CD4-positive, alpha-beta T cell treated with Interferon gamma for 1 hour (primary cell): ENCODE results near the gene PJVK.
"Not testable (repeated sequence)": the region's sequence is repeated elsewhere in the genome, so short reads cannot be mapped to it uniquely, and the experiment has no call there.

ENCODE experiments used
- DNase-seq: peaks from one replicate; pipeline ENCODE4 v3.0.0-alpha.2; 2020

PJVK gene

DNA sequence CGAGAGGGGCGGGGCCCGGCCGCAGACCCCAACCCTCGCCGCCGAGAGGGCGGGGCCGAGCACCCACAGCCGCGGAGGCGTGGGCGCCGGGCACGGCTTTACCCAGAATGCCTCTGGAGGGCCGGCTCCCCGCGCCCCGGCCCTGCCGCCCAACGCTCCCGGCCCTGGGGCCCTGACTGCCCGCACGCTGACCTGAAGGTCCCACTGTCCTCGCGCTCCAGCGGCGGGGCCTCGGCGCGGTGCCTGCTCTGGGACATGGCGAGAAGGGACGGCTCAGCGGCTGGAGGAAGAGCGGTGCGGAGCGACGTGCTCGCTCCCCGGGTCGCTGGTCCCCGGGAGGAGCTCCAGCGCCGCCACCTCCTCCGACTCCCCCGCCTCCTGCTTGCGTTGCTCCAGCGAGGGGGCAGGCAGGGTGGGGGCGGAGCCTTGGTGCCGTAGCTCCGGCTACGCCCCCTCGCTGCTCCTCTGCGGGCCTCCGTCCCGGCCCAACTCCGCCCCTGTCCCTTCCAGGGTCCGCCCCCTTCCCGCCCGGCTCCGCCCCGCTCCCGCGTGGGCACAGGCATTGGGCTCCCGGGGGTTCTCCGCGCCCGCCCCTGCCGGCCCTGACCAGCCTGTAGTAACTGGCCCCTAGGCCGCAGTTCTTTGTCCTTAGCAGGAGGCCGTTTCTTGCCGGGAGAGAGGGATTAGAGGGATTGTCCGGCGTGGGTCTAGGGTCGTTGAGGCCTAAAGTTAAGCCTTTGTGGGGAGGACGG is at the start of gene PJVK, which contains the start of gene PRKRA:
PJVK (plus strand) TSS at position 605 of the 752 bp plus-strand sequence. CDS start 2,032 bp downstream, outside the sequence.
PRKRA (minus strand) TSS at position 402 of the 752 bp plus-strand sequence; CDS start at position 257, 145 bp downstream.
- peak; percentile 95 for DNase-seq

GRCh38 chr2:178401994-178402437 is 49.2 kb upstream of the PJVK start:
- DNase-seq, result no peak

- no peak for DNase-seq
Observed at GRCh38 chr2:178403671-178404306, 47.4 kb upstream of the PJVK start.

DNA sequence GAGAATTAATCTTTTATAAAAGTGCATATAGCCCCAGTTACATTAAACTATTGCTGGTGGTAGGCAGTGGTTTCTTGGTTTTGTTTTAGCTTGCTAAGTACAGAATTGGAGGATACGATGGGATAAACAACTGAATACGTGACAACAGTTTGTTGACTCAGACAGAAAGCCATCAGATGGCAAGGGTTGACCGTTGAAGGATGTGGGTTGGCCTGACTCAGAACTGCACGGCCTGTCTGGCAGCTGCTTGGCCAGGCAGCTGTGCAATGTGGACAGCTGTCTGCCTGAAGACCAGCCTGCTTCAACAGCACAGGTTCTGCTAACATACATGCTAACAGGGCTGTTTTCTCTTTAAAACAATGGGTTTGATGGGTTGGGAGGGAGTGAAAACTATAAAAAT is 46.8 kb upstream of the PJVK start:
- no peak for DNase-seq

GRCh38 chr2:178409261-178409660 is 41.9 kb upstream of the PJVK start:
- no peak for DNase-seq

GRCh38 chr2:178412047-178412446 is 39.1 kb upstream of the PJVK start:
- DNase-seq, result no peak

- not testable (repeated sequence) for DNase-seq
Observed at GRCh38 chr2:178412453-178412852, 38.7 kb upstream of the PJVK start.

DNA sequence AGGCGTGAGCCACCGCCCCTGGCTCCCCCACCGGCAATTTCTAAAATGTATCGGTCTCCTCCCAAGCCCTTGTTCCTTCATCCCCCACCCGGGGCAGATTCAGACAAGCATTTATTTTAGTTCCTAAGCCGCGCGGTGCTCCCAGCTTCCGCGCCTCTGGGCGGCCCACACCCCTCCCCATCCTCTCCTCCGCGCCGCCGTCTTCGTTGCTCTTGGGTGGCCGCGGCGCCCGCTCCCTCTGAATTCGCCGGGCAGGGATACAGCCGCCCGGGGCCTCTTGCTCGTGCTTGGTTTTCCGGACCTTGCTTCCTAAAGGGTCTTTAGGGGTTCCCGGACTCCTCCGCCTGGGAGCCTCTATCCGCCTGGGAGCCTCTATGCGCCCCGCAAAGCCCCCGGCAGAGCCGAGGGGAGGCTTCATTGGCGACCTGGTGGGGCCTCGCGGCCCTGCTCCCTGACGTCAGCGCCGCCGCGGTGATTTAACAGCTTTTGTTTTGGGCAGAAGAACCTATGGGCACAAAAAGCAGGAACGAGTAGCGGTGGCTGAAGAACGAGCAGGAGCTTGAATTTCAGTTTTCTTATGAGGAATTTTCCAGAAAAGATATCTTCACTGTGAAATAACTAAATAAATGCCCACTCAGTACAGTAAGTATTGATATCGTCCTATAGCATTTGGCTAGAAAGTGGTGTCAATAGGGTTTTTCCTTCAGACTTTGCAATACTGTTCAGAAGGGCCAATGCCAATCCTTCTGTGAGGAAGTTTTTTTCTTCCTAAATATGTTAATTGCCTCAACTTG is 37.5 kb upstream of the PJVK start:
- peak; percentile 72 for DNase-seq

DNA sequence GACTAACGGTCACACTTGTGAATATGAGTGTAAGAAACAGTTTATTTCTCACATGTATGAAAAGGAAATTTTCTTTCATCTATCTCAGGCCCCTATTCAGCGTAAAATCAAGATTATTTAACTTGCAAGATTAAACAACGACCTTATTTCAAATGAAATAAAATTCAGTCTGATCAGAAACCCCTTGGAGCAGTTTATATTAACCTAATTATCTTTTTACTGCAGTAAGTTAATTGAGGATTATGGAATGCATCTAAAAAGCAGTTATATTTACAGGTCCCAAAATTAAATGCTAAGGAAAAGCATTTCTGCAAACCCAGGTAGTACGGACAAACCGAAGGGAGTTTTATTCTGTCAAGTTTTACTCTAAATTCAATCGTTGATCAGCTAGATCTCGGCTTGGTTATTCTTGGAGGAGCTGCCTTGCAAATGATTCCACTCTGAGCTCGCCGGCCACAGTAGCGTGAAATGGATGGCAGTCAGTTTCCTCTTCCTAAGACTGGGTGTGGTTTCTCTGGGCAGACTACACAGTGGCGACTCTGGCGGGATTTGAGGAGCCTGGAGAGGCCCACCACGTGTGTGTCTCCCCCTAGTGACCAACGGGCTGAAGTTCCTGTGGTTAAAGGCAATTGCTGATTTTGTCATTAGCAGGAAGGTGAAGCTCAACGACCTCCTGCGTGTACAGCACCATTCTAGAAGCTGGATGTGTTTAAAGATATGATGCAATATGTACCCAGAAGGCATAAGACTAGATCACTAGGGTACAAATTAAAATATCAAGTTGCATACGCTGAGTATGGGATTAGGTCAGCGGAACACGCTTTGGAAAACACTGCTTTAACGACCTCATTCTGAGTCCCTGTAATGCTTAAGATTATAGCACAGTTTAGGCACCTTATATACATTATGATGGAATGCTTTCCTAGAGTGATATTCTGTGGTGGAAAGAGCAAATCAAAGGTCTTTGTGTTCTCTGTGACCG is 36.6 kb upstream of the PJVK start:
- DNase-seq, result peak; percentile 81

GRCh38 chr2:178415979-178416378 is 35.2 kb upstream of the PJVK start:
- no peak for DNase-seq

- DNase-seq, result no peak
Observed at GRCh38 chr2:178417916-178418315, 33.3 kb upstream of the PJVK start.

GRCh38 chr2:178418426-178418825 is 32.8 kb upstream of the PJVK start:
- no peak for DNase-seq

GRCh38 chr2:178419123-178419522 is 32.1 kb upstream of the PJVK start:
- DNase-seq, result no peak

DNA sequence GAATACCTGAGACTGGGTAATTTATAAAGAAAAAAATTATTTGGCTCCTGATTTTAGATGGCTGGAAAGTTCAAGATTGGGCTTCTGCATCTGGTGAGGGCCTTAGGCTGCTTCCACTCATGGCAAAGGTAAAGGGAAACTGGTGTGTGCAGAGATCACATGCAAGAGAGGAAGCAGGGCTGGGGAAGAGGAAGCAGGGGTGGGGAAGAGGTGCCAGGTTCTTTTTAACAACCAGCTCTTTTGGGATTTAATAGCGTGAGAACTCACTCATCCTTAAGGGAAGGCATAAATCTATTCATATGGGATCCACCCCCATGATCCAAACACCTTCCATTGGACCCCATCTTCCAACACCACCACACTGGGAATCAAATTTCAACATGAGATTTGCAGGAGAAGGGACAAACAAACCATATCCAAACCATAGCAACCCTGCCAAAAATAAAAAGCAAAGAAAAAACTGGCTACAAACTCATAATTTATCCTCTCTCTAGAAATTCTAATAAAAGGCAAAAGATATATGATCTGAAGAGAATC is 30.6 kb upstream of the PJVK start:
- DNase-seq, result no peak

GRCh38 chr2:178422097-178422496 is 29.1 kb upstream of the PJVK start:
- DNase-seq, result no peak

DNA sequence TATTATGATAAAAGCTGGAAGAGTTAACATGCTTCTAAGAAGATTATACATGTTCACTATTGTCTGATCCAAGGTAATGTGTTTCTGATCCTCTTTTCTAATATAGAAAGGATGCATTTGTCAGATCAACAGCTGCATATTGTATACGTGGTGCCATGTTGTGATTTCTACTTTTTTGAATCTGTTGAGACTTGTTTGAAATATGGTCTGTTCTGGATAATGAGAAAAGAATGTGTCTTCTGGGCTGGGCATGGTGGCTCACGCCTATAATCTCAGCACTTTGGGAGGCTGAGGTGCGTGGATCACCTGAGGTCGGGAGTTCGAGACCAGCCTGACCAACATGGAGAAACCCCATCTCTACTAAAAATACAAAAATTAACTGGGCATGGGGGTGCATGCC is 27.4 kb upstream of the PJVK start:
- DNase-seq, result not testable (repeated sequence)

- no peak for DNase-seq
Observed at GRCh38 chr2:178425255-178425827, 25.8 kb upstream of the PJVK start.

DNA sequence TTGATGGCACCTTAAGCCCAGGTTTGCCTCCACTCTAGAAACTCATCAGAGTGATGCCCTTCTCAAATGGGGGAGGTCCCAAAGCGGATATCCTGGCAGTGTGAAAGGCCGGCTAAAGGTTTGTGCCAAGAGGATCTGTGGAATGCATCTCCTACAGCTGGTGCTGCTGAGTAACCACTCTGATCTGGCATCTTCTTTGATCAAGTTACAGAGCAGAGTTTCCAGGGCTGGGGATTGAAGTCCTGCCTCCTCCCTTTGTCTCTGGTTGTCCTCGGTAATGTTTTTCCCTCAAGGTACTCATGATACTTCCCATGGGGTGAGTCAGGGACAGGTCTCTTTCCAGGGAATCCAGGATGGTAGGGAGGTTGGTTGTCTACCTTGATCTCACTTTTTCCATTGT is 24.8 kb upstream of the PJVK start:
- DNase-seq, result no peak

DNA sequence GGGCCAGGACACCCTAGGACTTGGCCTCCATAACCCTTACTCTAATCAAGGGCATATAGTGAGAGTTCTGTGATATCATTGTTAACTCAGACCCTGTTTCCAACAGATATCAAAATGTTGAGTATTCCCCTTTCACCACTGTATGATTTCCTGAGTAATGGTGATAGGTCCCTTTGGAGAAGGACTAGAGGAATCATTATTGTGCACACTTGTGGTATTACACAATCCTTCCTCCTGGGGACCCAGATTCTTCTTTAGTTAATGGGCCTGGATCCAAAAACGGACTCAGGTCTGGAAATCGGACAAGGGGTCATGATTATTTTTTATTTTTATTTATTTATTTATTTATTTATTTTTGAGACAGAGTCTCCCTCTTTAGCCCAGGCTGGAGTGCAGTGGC is 23.7 kb upstream of the PJVK start:
- DNase-seq, result no peak

DNA sequence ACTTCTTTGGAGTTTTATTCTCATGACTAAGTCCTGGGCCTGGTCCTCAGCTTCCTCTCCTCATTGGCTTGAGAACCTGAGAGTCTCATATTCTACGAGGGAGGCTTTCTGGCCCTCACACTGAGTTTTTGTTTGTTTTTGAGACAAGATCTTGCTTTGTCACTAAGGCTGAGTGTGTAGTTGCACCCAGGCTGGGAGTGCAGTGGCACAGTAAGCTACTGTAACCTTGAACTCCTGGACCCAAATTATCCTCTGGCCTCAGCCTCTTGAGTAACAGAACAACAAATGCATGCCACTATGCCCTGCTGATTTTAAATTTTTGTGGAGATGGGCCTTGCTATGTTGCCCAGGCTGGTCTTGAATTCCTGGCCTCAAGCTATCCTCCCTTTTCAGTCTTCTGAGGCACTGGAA is 22.8 kb upstream of the PJVK start:
- DNase-seq, result no peak

DNA sequence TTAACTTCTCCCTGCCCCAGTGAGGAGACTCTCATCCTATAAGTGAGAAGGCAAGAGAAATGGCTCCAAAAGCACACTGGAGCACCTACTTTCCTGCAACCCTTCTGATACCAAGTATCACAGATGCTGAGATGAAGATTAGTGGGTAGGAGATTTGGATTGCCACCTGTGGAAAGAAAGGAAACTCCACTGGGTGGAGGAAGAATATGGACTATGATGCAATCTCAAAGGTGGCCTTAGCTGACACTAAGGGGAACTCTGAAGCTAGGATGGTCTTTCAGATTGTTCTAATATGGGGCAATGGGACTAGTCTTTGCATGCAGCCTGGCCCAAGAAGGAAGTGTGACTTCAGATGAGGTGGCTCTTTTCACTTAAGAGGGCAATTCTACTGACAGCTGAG is 21.8 kb upstream of the PJVK start:
- no peak for DNase-seq

- no peak for DNase-seq
Observed at GRCh38 chr2:178436662-178437061, 14.5 kb upstream of the PJVK start.
